ENCODE results near the gene PPM1E. TPM values are rescaled to one million over a fixed set of nuclear protein-coding genes. Genes with fewer than 3 reads are reported as not detected.
A peak's percentile ranks its signal among the peaks of the same experiment; 100 is the strongest.

Gene PPM1E
- polyA plus RNA-seq, 1 experiment: 0.02 TPM

DNA sequence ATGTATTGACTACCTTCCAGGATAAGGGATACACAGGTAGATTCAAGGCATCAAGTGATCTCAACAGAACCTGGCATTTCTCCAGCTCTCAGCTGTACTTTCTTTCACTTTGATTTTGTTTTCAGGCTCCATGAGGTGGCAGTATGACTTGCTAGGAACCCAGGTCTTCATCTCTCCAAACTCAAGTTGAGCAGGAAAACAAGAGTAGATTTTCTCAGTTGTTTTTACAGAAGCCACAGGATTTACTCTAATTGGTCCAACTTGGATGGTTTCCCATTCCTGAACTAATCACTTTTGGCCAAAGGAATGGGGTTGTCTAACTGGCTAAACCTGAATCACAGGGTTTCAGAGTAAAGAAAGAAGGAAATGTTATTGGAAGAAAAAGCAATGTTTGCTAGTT, 204.4 kb downstream of the PPM1E start:
- DNase-seq (ENCODE audit: low read depth): peak; percentile 5
- Histone ChIP-seq H3K36me3 (ENCODE audit: control insufficient read depth, insufficient read depth, low read length) (no peaks in the 10 kb centered on the region), H3K27me3 (ENCODE audit: control insufficient read depth, insufficient read depth, low read length) (no peaks in the 10 kb centered on the region), H3K4me3 (ENCODE audit: low read depth, low read length) (no peak overlapping the region)
- ChIA-PET POLR2A (no interaction called here), CTCF (interaction anchor here (1.2 to 1.7 kb wide), 2 partner anchors 43 to 45 kb away, joined by 5 read pairs; no protein-coding TSS in a partner anchor)
- TF ChIP-seq, protein P1, sequence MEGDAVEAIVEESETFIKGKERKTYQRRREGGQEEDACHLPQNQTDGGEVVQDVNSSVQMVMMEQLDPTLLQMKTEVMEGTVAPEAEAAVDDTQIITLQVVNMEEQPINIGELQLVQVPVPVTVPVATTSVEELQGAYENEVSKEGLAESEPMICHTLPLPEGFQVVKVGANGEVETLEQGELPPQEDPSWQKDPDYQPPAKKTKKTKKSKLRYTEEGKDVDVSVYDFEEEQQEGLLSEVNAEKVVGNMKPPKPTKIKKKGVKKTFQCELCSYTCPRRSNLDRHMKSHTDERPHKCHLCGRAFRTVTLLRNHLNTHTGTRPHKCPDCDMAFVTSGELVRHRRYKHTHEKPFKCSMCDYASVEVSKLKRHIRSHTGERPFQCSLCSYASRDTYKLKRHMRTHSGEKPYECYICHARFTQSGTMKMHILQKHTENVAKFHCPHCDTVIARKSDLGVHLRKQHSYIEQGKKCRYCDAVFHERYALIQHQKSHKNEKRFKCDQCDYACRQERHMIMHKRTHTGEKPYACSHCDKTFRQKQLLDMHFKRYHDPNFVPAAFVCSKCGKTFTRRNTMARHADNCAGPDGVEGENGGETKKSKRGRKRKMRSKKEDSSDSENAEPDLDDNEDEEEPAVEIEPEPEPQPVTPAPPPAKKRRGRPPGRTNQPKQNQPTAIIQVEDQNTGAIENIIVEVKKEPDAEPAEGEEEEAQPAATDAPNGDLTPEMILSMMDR (IDR thresholded peaks at IDR 0.05; ENCODE audit: insufficient read depth, low read depth, low read length): peak; percentile 19; the same call in 1 of the 2 replicates

DNA sequence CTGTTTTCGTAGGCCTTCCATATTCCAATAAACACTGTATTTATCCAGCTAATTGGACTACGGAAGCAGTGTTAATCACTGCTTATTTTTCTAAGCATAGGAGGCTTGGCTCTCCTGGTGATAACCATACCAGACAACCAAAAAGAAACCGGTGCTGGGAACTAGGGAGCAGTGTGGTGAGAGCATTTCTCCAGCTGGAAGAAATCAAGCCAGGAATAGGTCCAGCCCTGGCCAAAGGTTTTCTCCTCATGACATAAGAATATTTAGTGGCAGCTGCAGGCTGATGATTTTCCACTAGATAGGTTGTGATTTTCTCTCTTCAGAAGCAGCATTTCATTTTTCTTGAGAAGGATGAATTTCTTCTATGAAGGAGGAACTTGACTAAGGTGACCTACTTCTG, 209.6 kb downstream of the PPM1E start:
- no peak for DNase-seq (ENCODE audit: low read depth)
- Histone ChIP-seq H3K36me3 (ENCODE audit: control insufficient read depth, insufficient read depth, low read length) (no peaks in the 10 kb centered on the region), H3K4me3 (ENCODE audit: low read depth, low read length) (no peak overlapping the region), H3K27me3 (ENCODE audit: control insufficient read depth, insufficient read depth, low read length) (no peaks in the 10 kb centered on the region)
- POLR2A ChIA-PET: no interaction called here
- TF ChIP-seq, protein P1 (IDR thresholded peaks at IDR 0.05; ENCODE audit: insufficient read depth, low read depth, low read length): no peak
- CTCF ChIA-PET: no interaction called here

DNA sequence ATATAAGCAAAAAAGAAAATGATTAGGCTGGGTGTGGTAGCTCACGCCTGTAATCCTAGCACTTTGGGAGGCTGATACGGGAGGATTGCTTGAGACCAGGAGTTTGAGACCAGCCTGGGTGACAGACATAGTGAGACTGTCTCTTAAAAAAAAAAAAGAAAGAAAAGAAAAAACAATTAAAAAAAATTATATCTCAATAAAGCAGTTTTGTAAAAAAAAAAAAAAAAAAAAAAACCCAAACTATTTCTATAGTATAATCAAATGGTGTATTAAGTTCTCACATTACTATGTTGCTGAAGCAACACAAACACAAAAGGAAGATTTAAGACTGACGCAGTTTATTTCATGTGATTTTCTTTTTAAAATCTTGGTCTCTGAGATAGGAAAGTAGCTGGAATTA, 210.6 kb downstream of the PPM1E start:
- Histone ChIP-seq H3K27me3 (ENCODE audit: control insufficient read depth, insufficient read depth, low read length) (no peaks in the 10 kb centered on the region), H3K4me3 (ENCODE audit: low read depth, low read length) (no peak overlapping the region), H3K36me3 (ENCODE audit: control insufficient read depth, insufficient read depth, low read length) (no peaks in the 10 kb centered on the region)
- TF ChIP-seq, protein P1 (IDR thresholded peaks at IDR 0.05; ENCODE audit: insufficient read depth, low read depth, low read length): no peak
- ChIA-PET CTCF (no interaction called here), POLR2A (no interaction called here)
- no peak for DNase-seq (ENCODE audit: low read depth)

DNA sequence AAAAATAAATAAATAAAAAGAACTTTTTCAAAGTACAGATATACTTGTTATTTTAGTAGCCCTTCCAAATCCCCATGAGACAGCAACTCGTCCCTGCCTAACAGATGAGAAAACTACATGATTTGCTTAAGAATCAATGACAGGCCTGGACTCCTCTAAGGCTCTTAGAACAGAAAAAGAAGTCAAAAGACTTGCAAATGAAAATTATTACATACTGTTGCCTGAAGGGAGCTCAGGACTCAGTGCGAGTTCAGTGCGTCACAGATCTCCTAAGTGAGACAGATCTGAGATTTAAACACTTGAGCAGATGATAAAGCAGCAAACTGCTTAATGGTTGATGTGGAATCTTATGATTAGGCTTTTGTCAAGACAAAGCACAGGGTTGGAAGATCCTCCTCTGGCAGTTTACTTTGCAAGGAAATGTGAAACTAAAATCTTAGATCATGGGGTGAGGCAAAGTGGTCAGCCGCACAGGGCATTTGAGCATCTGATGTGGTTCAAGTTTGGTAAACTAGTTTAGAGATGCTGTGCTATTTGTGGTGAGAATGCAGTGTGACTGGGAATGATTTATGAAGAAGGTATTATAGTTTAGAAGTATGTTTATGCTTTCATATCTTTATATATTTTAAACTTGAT, 212.9 kb downstream of the PPM1E start:
- no peak for DNase-seq (ENCODE audit: low read depth)
- H3K4me3 ChIP-seq (ENCODE audit: low read depth, low read length): no peak overlapping the region
- H3K36me3 ChIP-seq (ENCODE audit: control insufficient read depth, insufficient read depth, low read length): no peaks in the 10 kb centered on the region
- CTCF ChIA-PET: no interaction called here
- H3K27me3 ChIP-seq (ENCODE audit: control insufficient read depth, insufficient read depth, low read length): no peaks in the 10 kb centered on the region
- POLR2A ChIA-PET: no interaction called here
- TF ChIP-seq, protein P1 (IDR thresholded peaks at IDR 0.05; ENCODE audit: insufficient read depth, low read depth, low read length): no peak

DNA sequence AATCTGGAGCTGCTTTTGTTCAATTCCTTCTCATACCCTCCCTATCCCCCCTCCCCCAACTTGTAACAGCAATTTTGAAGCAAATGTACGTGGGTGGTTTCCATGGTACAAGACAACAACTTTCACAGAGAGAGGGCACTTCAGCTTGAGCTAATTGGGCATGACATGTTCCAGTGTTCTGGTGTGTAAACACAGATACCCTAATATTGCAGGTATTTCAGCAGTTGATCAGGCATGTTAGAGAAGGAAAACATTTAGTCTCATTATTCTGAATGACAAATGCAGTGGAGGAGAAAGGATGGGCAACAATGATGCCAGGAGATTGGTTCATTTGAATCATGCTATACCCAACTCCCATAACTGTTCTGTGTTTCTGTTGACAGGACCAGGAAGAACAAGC, 213.5 kb downstream of the PPM1E start:
- Histone ChIP-seq H3K4me3 (ENCODE audit: low read depth, low read length) (no peak overlapping the region), H3K27me3 (ENCODE audit: control insufficient read depth, insufficient read depth, low read length) (no peaks in the 10 kb centered on the region), H3K36me3 (ENCODE audit: control insufficient read depth, insufficient read depth, low read length) (no peaks in the 10 kb centered on the region)
- CTCF ChIA-PET: no interaction called here
- no peak for DNase-seq (ENCODE audit: low read depth)
- TF ChIP-seq, protein P1 (IDR thresholded peaks at IDR 0.05; ENCODE audit: insufficient read depth, low read depth, low read length): no peak
- POLR2A ChIA-PET: no interaction called here
